K562 (cell line): ENCODE results near the gene HPCAL1. TPM values are rescaled to one million over a fixed set of nuclear protein-coding genes. Genes with fewer than 3 reads are reported as not detected.
A peak's percentile ranks its signal among the peaks of the same experiment; 100 is the strongest.

Source experiments
- ATF7 ChIP-seq: fragments of 450-650 bp; IDR thresholded peaks from 2 replicates; pipeline ENCODE4 v1.7.1; 2014; ENCODE audit warnings: mild to moderate bottlenecking, moderate library complexity
- DIDO1 ChIP-seq: fragments of 450-650 bp; IDR thresholded peaks from 2 replicates; pipeline ENCODE4 v1.6.1; 2016; ENCODE audit warnings: low read depth, missing biosample characterization, missing genetic modification characterization
- FOSL1 ChIP-seq: fragments of 200-800 bp; sonication (Bioruptor generic); conservative IDR thresholded peaks from 2 replicates; pipeline ENCODE4 v1.6.1; 2016; ENCODE audit warnings: missing genetic modification characterization, missing compliant biosample characterization
- GABPA ChIP-seq: fragments of 200-800 bp; sonication (Bioruptor generic); conservative IDR thresholded peaks from 2 replicates; pipeline ENCODE4 v1.6.1; 2016; ENCODE audit warnings: low read depth, missing genetic modification characterization, missing compliant biosample characterization
- GATAD2A ChIP-seq: fragments of 450-650 bp; IDR thresholded peaks from 2 replicates; pipeline ENCODE4 v1.6.1; 2017
- KLF10 ChIP-seq: fragments of 250-450 bp; sonication (Bioruptor Pico); IDR thresholded peaks from 2 replicates; pipeline ENCODE4 v1.6.1; 2021; ENCODE audit warnings: matching md5 sums
- MECOM ChIP-seq: fragments of 250-450 bp; sonication (Bioruptor Pico); IDR thresholded peaks from 2 replicates; pipeline ENCODE4 v1.8.0; 2022; ENCODE audit warnings: inconsistent platforms
- RB1 ChIP-seq: fragments of 450-650 bp; IDR thresholded peaks from 2 replicates; pipeline ENCODE4 v1.6.1; 2017; ENCODE audit warnings: low read depth, mild to moderate bottlenecking
- SIN3B ChIP-seq: fragments of 450-650 bp; IDR thresholded peaks from 2 replicates; pipeline ENCODE4 v1.6.1; 2017; ENCODE audit warnings: low read depth, mild to moderate bottlenecking, moderate library complexity
- SMARCE1 ChIP-seq: fragments of 450-650 bp; IDR thresholded peaks from 2 replicates; pipeline ENCODE4 v1.7.1; 2016; ENCODE audit warnings: mild to moderate bottlenecking
- SRSF1 ChIP-seq: fragments of 200-400 bp; formaldehyde crosslinking; IDR thresholded peaks from 2 replicates; pipeline ENCODE4 v1.6.1; 2017; ENCODE audit warnings: mild to moderate bottlenecking, low read depth, low read length, moderate library complexity
- TBP ChIP-seq: optimal IDR thresholded peaks from 2 replicates; pipeline ENCODE3; 2011; ENCODE audit warnings: low read depth, low read length, improper control_type of control experiment
- WHSC1 ChIP-seq: IDR thresholded peaks from one replicate; pipeline ENCODE4 v1.6.1; 2012; ENCODE audit warnings: low read length, control low read depth, inconsistent platforms
- XRCC3 ChIP-seq: fragments of 450-650 bp; IDR thresholded peaks from 2 replicates; pipeline ENCODE4 v1.6.1; 2017; ENCODE audit warnings: mild to moderate bottlenecking, moderate library complexity
- ZC3H8 ChIP-seq: fragments of 450-650 bp; IDR thresholded peaks from 2 replicates; pipeline ENCODE4 v1.6.1; 2017
- ZNF75A ChIP-seq: fragments of 450-650 bp; formaldehyde crosslinking; IDR thresholded peaks from 2 replicates; pipeline ENCODE4 v1.4.0; 2020; ENCODE audit warnings: mild to moderate bottlenecking
- polyA plus RNA-seq, 8 experiments: library from polyadenylated mRNA; depleted of rRNA in 4 of 8; stranded (reverse) in 5 of 8; unstranded in 3 of 8; fragments of >200 nt; fragmentation: Nextera tagmentation in 2 of 8; fragmentation: Illumina TruSeq in 1 of 8; extraction: Ambion mirVana in 2 of 8; extraction: Trizol in 1 of 8; gene quantifications; 2 replicates each; pipeline versions ENCODE4 v1.2.1 to v1.2.3, GENCODE V29; 2011 to 2014; ENCODE audit warnings: inconsistent platforms in 1 of 8, missing spikeins in 1 of 8
- total RNA-seq, 7 experiments: library from RNA; depleted of rRNA in 6 of 7; stranded (reverse); fragments of >200 nt in 6 of 7; fragmentation: Illumina TruSeq in 2 of 7; extraction: Trizol in 2 of 7; gene quantifications; 2 replicates each; pipeline versions ENCODE4 v1.2.1 to v1.2.3, GENCODE V29; 2011 to 2021; ENCODE audit warnings: low replicate concordance in 1 of 7
- TF ChIP-seq, protein P1 (sequence below): fragments of 250-450 bp; sonication (Bioruptor Pico); IDR thresholded peaks from 2 replicates; pipeline ENCODE4 v1.5.0; 2021; ENCODE audit warnings: mild to moderate bottlenecking, borderline replicate concordance
- TF ChIP-seq, protein P2 (sequence below): fragments of 450-650 bp; IDR thresholded peaks from 2 replicates; pipeline ENCODE4 v1.6.1; 2014; ENCODE audit warnings: low read depth, mild to moderate bottlenecking, moderate library complexity, borderline replicate concordance
- TF ChIP-seq, protein P3 (sequence below): fragments of 450-650 bp; IDR thresholded peaks from 2 replicates; pipeline ENCODE4 v1.6.1; 2017; ENCODE audit warnings: antibody characterized with exemption
- TF ChIP-seq, protein P4 (sequence below): fragments of 250-450 bp; sonication (Bioruptor Pico); IDR thresholded peaks from 2 replicates; pipeline ENCODE4 v1.5.0; 2020; ENCODE audit warnings: mild to moderate bottlenecking

HPCAL1 gene
- total and polyA plus RNA-seq, 9 of the 15 experiments (the other 6 are each of a cell fraction or from before 2014, with no cell fraction given): 2.7 to 65.5 (median 23.9) TPM

DNA sequence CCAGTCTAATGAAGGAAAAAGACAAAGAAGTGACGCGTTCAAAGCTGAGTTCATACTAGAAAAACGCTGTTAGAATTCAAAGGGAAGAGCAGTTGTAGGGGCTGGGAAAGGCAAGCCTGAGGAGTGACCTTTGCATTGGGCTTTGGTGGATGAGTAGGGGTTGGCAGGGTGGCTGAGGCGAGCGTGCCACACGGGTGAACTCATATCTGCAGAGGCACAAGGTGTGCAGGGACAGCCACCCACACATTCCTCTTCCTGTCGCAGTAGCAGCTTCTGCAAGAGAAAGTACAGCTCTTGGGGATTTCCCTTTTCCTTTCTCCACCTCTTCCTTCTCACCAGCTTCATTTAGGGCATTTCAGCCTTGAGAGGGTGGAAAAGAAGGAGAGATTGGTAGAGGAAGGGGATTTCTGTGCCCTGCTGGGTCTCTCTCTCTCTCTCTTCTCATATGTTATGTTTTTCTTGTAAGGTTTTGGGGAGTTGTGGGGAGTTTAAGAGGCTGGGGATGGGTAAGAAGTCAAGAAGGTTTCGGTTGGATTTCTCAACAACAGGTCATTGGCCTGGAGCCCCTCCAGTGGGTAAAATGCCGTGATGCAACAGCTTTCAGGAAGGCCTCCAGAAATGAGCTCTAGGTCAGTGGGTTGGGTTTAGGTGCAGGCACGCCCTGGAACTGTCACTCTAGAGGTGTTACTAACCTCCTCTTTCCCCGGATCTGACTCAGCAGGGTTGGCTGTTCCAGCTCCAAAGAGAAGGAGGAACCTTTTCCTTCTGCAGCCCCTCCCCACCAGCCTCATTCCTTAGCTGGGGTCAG lies 105.3 kb downstream of the HPCAL1 start (continued):
- TF ChIP-seq, protein P1, sequence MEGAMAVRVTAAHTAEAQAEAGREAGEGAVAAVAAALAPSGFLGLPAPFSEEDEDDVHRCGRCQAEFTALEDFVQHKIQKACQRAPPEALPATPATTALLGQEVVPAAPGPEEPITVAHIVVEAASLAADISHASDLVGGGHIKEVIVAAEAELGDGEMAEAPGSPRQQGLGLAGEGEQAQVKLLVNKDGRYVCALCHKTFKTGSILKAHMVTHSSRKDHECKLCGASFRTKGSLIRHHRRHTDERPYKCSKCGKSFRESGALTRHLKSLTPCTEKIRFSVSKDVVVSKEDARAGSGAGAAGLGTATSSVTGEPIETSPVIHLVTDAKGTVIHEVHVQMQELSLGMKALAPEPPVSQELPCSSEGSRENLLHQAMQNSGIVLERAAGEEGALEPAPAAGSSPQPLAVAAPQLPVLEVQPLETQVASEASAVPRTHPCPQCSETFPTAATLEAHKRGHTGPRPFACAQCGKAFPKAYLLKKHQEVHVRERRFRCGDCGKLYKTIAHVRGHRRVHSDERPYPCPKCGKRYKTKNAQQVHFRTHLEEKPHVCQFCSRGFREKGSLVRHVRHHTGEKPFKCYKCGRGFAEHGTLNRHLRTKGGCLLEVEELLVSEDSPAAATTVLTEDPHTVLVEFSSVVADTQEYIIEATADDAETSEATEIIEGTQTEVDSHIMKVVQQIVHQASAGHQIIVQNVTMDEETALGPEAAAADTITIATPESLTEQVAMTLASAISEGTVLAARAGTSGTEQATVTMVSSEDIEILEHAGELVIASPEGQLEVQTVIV: no peak
- TF ChIP-seq, protein P2, sequence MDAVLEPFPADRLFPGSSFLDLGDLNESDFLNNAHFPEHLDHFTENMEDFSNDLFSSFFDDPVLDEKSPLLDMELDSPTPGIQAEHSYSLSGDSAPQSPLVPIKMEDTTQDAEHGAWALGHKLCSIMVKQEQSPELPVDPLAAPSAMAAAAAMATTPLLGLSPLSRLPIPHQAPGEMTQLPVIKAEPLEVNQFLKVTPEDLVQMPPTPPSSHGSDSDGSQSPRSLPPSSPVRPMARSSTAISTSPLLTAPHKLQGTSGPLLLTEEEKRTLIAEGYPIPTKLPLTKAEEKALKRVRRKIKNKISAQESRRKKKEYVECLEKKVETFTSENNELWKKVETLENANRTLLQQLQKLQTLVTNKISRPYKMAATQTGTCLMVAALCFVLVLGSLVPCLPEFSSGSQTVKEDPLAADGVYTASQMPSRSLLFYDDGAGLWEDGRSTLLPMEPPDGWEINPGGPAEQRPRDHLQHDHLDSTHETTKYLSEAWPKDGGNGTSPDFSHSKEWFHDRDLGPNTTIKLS: peak; percentile 80
- TF ChIP-seq ZC3H8 (no peak), TBP (peak; percentile 42), KLF10 (CRISPR knock-in tag) (no peak), SRSF1 (no peak), GABPA (tag) (peak; percentile 45; the same call in 1 of the 2 replicates), GATAD2A (peak; percentile 17; the same call in 1 of the 2 replicates), SMARCE1 (0 out of 2 replicates have a peak, but pooled peaks have one; percentile 7), DIDO1 (tag) (no peak), ZNF75A (CRISPR knock-in tag) (no peak), RB1 (no peak), ATF7 (peak; percentile 89), SIN3B (no peak), MECOM (CRISPR knock-in tag) (no peak), XRCC3 (no peak), FOSL1 (tag) (peak; percentile 84), WHSC1 (no peak)
- TF ChIP-seq, protein P3, sequence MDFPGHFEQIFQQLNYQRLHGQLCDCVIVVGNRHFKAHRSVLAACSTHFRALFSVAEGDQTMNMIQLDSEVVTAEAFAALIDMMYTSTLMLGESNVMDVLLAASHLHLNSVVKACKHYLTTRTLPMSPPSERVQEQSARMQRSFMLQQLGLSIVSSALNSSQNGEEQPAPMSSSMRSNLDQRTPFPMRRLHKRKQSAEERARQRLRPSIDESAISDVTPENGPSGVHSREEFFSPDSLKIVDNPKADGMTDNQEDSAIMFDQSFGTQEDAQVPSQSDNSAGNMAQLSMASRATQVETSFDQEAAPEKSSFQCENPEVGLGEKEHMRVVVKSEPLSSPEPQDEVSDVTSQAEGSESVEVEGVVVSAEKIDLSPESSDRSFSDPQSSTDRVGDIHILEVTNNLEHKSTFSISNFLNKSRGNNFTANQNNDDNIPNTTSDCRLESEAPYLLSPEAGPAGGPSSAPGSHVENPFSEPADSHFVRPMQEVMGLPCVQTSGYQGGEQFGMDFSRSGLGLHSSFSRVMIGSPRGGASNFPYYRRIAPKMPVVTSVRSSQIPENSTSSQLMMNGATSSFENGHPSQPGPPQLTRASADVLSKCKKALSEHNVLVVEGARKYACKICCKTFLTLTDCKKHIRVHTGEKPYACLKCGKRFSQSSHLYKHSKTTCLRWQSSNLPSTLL: no peak
- TF ChIP-seq, protein P4, sequence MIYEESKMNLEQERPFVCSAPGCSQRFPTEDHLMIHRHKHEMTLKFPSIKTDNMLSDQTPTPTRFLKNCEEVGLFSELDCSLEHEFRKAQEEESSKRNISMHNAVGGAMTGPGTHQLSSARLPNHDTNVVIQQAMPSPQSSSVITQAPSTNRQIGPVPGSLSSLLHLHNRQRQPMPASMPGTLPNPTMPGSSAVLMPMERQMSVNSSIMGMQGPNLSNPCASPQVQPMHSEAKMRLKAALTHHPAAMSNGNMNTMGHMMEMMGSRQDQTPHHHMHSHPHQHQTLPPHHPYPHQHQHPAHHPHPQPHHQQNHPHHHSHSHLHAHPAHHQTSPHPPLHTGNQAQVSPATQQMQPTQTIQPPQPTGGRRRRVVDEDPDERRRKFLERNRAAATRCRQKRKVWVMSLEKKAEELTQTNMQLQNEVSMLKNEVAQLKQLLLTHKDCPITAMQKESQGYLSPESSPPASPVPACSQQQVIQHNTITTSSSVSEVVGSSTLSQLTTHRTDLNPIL (CRISPR knock-in tag): no peak
